Measurements from ENCODE around the gene PRKAG1. TPM values are rescaled to one million over a fixed set of nuclear protein-coding genes. Genes with fewer than 3 reads are reported as not detected.

PRKAG1 gene
- total RNA-seq, 1 experiment from 2014 or later, result 41.6 TPM

GRCh38 chr12:48954841-48955501, 63.6 kb downstream of the PRKAG1 start:
- Mint-ChIP-seq H3K27me3 (ENCODE audit: low read depth) (no peaks in the 10 kb centered on the region), H3K4me3 (peak overlapping the region; percentile 95), H3K27ac (peak overlapping the region; percentile 68), H3K4me1 (peaks cover 31% of the 10 kb centered on the region), H3K36me3 (peaks cover 19% of the 10 kb centered on the region), H3K9me3 (no peaks in the 10 kb centered on the region)
- no peak for DNase-seq (ENCODE audit: low spot score)
- no peak for TF ChIP-seq ZNF263 (CRISPR knock-in tag; IDR thresholded peaks at IDR 0.05; ENCODE audit: low read depth)
- TF ChIP-seq SMAD3 (CRISPR knock-in tag; IDR thresholded peaks at IDR 0.05; ENCODE audit: borderline replicate concordance), result no peak
- TF ChIP-seq FOXK1 (CRISPR knock-in tag; IDR thresholded peaks at IDR 0.05), result no peak
- no peak for TF ChIP-seq JUN (CRISPR knock-in tag; IDR thresholded peaks at IDR 0.05)
- no peak for TF ChIP-seq ZNF232 (CRISPR knock-in tag; IDR thresholded peaks at IDR 0.05)
- TF ChIP-seq GTF2I (CRISPR knock-in tag; conservative IDR thresholded peaks at IDR 0.05), result no peak
- no peak for TF ChIP-seq RELA (CRISPR knock-in tag; IDR thresholded peaks at IDR 0.05; ENCODE audit: borderline replicate concordance)
- TF ChIP-seq ZBTB21 (CRISPR knock-in tag; IDR thresholded peaks at IDR 0.05; ENCODE audit: borderline replicate concordance), result no peak
- no peak for TF ChIP-seq ATF1 (CRISPR knock-in tag; IDR thresholded peaks at IDR 0.05)
- TF ChIP-seq, protein P1, sequence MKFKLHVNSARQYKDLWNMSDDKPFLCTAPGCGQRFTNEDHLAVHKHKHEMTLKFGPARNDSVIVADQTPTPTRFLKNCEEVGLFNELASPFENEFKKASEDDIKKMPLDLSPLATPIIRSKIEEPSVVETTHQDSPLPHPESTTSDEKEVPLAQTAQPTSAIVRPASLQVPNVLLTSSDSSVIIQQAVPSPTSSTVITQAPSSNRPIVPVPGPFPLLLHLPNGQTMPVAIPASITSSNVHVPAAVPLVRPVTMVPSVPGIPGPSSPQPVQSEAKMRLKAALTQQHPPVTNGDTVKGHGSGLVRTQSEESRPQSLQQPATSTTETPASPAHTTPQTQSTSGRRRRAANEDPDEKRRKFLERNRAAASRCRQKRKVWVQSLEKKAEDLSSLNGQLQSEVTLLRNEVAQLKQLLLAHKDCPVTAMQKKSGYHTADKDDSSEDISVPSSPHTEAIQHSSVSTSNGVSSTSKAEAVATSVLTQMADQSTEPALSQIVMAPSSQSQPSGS (CRISPR knock-in tag; IDR thresholded peaks at IDR 0.05; ENCODE audit: borderline replicate concordance, low read depth), result no peak
- ChIA-PET POLR2A (interaction anchor here (0.5 kb wide), 1 partner anchor 96 kb away, joined by 7 read pairs; no protein-coding TSS in a partner anchor), CTCF (interaction anchor here (1.1 to 1.4 kb wide), 2 partner anchors 25 to 64 kb away, joined by 3 to 4 read pairs; no protein-coding TSS in a partner anchor)
- ATAC-seq, result no peak

GRCh38 chr12:48954061-48954460, 64.5 kb downstream of the PRKAG1 start:
- CTCF ChIA-PET, result interaction anchor here (1.4 kb wide), 2 partner anchors 26 to 34 kb away, joined by 4 to 5 read pairs; no protein-coding TSS in a partner anchor

More at GRCh38 chr12:48954061-48954460, 64.5 kb downstream of the PRKAG1 start:
- DNase-seq (ENCODE audit: low spot score), result no peak
- TF ChIP-seq, protein P2, sequence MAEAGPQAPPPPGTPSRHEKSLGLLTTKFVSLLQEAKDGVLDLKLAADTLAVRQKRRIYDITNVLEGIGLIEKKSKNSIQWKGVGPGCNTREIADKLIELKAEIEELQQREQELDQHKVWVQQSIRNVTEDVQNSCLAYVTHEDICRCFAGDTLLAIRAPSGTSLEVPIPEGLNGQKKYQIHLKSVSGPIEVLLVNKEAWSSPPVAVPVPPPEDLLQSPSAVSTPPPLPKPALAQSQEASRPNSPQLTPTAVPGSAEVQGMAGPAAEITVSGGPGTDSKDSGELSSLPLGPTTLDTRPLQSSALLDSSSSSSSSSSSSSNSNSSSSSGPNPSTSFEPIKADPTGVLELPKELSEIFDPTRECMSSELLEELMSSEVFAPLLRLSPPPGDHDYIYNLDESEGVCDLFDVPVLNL (CRISPR knock-in tag; IDR thresholded peaks at IDR 0.05; ENCODE audit: borderline replicate concordance, low read depth), result no peak
- TF ChIP-seq ZNF121 (CRISPR knock-in tag; IDR thresholded peaks at IDR 0.05) (no peak), HMGA2 (CRISPR knock-in tag; IDR thresholded peaks at IDR 0.05) (no peak), SOX15 (CRISPR knock-in tag; IDR thresholded peaks at IDR 0.05) (no peak), ELF4 (CRISPR knock-in tag; IDR thresholded peaks at IDR 0.05; ENCODE audit: low read depth) (no peak), ZNF281 (CRISPR knock-in tag; IDR thresholded peaks at IDR 0.05) (no peak), OVOL2 (CRISPR knock-in tag; IDR thresholded peaks at IDR 0.05; ENCODE audit: borderline replicate concordance) (no peak)
- TF ChIP-seq, protein P3, sequence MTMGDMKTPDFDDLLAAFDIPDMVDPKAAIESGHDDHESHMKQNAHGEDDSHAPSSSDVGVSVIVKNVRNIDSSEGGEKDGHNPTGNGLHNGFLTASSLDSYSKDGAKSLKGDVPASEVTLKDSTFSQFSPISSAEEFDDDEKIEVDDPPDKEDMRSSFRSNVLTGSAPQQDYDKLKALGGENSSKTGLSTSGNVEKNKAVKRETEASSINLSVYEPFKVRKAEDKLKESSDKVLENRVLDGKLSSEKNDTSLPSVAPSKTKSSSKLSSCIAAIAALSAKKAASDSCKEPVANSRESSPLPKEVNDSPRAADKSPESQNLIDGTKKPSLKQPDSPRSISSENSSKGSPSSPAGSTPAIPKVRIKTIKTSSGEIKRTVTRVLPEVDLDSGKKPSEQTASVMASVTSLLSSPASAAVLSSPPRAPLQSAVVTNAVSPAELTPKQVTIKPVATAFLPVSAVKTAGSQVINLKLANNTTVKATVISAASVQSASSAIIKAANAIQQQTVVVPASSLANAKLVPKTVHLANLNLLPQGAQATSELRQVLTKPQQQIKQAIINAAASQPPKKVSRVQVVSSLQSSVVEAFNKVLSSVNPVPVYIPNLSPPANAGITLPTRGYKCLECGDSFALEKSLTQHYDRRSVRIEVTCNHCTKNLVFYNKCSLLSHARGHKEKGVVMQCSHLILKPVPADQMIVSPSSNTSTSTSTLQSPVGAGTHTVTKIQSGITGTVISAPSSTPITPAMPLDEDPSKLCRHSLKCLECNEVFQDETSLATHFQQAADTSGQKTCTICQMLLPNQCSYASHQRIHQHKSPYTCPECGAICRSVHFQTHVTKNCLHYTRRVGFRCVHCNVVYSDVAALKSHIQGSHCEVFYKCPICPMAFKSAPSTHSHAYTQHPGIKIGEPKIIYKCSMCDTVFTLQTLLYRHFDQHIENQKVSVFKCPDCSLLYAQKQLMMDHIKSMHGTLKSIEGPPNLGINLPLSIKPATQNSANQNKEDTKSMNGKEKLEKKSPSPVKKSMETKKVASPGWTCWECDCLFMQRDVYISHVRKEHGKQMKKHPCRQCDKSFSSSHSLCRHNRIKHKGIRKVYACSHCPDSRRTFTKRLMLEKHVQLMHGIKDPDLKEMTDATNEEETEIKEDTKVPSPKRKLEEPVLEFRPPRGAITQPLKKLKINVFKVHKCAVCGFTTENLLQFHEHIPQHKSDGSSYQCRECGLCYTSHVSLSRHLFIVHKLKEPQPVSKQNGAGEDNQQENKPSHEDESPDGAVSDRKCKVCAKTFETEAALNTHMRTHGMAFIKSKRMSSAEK (CRISPR knock-in tag; IDR thresholded peaks at IDR 0.05; ENCODE audit: borderline replicate concordance), result no peak
- TF ChIP-seq, protein P4, sequence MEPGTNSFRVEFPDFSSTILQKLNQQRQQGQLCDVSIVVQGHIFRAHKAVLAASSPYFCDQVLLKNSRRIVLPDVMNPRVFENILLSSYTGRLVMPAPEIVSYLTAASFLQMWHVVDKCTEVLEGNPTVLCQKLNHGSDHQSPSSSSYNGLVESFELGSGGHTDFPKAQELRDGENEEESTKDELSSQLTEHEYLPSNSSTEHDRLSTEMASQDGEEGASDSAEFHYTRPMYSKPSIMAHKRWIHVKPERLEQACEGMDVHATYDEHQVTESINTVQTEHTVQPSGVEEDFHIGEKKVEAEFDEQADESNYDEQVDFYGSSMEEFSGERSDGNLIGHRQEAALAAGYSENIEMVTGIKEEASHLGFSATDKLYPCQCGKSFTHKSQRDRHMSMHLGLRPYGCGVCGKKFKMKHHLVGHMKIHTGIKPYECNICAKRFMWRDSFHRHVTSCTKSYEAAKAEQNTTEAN (CRISPR knock-in tag; IDR thresholded peaks at IDR 0.05), result no peak
- peaks cover 22% of the 10 kb centered on the region for H3K36me3 Mint-ChIP-seq
- ATAC-seq, result no peak
- H3K9me3 Mint-ChIP-seq, result no peaks in the 10 kb centered on the region
- POLR2A ChIA-PET, result no interaction called here
- H3K27ac Mint-ChIP-seq, result no peak overlapping the region
- H3K4me1 Mint-ChIP-seq, result peaks cover 31% of the 10 kb centered on the region
- H3K4me3 Mint-ChIP-seq, result no peak overlapping the region
- no peaks in the 10 kb centered on the region for H3K27me3 Mint-ChIP-seq (ENCODE audit: low read depth)
